ENCODE data around the gene PARP11.
"Not testable (repeated sequence)": the region's sequence is repeated elsewhere in the genome, so short reads cannot be mapped to it uniquely, and the experiment has no call there.

Gene PARP11

DNA sequence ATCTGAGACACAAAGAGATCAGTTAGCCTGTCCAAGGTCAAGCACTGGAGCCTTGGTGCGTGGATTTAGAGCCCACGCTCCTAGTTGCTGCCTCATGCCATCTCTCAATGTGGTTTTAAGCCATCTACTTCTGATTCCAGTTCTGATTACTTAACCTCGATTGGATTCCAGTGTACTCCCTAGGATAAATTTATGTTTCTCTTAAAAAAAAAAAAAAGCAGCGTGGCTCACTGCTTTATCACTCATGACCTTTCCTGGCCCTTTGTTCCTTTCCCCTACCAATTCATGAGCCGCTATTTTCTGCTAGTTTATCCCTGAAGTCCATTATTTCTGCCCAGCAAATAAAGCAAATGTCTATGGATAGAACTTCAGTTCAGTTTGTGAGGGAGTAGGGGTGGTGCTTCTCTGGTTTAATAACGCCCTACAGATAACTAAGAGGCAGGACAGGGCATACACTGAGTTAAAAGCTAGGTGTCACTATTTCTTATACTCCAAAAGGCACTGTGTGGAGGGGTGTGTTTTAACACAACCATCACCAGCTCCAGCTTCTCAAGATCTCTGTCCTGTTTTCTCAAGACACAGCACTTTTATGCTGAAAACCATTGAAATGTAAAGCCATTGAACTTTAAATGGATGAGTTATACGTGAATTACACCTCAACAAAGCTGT lies 9.8 kb upstream of the PARP11 start:
- no peak for DNase-seq (ENCODE audit: low spot score)

DNA sequence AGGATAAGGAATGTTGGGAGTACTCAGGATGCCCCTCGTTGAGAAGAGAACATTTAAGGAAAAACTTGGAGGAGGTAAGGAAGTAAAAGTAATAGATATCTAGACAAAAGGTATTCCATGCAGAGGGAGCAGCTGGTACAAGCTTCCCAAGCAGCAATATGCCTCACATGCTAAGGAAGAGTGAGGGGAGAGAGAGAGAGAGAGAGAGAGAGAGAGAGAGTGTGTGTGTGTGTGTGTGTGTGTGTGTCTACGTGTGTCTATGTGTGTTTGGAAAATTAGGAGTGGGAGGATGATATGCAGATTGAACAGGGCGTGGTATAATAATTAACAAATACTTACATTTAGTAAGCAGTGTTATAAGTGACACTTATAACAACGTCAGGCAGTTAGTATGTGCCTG lies 9.2 kb upstream of the PARP11 start:
- DNase-seq (ENCODE audit: low spot score) = no peak

DNA sequence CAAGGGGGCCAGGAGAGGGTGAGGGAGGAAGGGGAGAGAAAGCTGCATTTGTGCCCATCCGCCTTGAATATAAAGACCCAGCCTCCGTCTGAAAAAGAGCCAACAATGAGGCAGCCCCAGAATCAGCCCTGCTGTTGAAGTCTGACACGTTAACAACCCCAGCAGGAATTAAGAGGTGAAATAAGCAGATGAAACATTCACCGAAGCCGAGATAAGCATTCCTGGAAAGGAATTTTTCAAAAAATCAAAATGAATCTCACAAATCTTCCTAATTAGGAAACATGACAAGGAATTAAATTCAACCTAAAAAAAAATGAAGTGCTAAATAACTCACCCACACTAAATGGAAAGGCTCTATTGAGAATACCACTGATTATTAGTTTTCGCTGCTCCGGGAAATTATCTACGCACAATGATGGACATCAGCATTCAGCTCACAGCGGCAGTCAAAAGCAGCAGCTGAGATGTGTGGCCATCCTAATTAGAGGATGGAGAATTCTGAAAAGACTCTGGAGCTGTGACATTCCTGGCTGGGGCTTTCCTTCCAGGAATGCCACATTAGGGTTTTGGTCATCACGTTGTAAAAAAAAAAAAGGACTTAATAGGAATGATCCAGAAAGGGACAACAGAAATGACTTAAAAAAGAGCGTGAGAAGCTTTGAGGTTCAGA lies 8.2 kb upstream of the PARP11 start:
- DNase-seq (ENCODE audit: low spot score) = no peak

DNA sequence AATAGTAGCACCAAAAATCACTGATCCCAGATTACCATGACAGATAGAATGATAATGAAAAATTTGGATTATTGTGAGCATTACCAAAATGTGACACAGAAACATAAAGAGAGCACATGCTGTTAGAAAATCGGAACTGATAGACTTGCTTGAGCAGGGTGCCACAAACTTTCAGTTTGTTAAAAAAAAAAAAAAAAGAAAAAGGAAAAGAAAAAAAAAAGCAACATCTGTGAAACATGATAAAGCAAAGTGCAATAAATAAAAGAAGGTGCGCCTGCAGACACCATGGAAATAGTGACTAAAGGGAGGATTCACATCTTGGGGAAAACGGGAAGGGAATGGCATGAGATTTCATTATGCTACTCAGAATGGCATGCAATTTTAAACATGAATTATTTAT lies 6.6 kb upstream of the PARP11 start:
- no peak for DNase-seq (ENCODE audit: low spot score)

DNA sequence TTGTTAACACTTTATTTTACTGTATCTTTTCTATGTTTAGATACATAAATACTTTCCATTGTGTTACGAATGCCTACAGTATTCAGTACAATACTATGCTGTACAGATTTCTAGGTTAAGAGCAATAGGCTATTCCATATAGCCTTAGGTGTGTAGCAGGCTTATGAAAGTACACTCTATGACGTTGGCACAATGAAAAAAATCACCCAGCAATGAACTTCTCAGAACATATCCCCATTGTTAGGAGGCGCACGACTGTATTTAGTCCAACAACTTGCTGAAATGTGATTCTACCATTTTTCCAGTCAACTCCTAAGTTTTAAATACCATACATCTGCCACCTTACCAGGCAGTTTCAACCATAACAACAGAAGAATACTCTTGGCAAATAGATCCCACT lies 1.8 kb downstream of the PARP11 start:
- no peak for DNase-seq (ENCODE audit: low spot score)

DNA sequence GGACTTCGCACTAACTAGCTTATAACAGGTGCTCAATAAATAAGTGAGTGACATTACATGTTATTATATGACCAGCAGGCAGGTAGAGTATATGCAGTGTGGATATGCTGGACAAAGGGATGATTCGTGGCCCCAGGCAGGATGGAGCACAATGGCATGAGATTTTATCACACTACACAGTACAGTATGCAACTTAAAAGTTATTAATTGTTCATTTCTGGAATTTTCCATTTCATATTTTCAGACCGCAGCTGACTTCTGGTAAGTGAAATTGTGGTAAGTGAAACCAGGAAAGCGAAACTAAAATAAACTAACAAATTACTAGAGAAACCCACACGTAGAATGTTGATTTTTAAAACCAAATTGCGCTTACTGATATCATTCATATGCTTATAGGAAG lies 3.3 kb downstream of the PARP11 start:
- no peak for DNase-seq (ENCODE audit: low spot score)

DNA sequence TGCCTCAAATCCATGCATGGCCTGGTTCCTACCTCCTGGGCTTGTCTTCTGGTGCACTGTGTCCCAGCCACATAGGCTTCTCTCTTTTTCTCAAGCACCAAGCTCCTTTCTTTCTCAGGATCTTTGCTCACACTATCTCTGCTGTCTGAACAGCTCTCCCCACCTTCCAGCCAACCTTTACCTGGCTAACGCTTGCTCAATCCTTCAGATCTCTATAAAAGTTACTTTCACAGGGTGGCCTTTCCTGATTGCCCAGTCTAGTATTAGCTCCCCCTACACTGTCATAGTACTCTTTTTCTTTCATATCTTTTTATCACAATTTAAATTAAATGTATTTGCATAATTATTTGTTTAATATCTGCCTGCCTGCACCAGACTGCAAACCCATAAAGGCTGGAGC lies 3.8 kb downstream of the PARP11 start:
- DNase-seq (ENCODE audit: low spot score) = no peak

DNA sequence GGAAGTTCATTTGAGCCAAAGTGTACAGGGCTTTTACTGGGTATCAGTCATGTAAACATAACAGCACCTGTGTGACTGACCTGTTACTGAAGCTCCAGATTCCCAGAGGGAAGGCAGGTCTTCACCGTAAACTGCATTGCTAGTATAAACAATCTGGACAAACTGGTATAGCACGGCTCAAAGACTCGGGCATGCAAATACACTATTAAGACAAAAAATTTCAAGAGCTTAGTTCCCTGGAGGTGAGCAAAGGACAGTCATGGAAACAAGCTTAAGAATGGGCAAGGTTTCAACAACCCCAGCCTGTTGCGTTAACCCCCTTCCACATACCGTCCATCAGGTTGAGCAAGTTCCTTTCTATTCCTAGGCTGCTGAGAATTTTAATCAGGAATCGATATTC lies 9.4 kb downstream of the PARP11 start:
- DNase-seq (ENCODE audit: low spot score) = no peak

DNA sequence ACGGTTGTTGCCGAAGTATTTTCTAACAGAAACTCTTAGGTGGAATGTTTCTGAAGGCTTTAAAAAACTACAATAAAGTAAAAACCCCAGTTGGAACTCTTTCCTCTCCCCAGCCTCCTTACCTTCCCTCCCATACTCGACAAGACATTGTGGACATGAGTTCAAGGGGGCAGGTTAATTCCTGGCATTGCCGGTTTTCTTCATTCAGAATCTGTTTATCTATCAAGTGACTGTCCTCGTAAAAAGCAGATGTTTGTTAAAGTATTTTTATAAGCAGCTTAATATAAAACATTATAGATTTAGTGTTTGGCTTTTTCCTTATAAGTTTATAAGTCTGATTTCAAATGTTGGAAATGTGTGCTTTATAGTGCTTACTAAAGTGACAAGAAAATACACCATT lies 30.7 kb downstream of the PARP11 start:
- DNase-seq (ENCODE audit: low spot score) = no peak

DNA sequence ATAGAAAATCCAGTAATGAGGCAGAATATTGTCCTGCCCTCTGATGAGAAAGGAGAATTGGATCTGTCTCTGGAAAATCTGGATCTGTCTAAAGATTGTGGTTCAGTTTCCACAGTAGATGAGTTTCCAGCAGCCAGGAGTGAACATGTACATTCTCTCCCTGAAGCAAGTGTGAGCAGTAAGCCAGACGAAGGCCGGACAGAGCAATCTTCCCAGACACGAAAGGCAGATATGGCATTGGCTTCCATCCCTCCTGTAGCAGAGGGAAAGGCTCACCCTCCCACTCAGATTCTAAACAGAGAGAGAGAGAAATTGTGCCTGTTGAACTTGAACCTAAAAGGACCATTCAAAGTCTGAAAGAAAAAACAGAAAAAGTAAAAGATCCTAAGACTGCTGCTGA lies 31.4 kb downstream of the PARP11 start:
- no peak for DNase-seq (ENCODE audit: low spot score)

DNA sequence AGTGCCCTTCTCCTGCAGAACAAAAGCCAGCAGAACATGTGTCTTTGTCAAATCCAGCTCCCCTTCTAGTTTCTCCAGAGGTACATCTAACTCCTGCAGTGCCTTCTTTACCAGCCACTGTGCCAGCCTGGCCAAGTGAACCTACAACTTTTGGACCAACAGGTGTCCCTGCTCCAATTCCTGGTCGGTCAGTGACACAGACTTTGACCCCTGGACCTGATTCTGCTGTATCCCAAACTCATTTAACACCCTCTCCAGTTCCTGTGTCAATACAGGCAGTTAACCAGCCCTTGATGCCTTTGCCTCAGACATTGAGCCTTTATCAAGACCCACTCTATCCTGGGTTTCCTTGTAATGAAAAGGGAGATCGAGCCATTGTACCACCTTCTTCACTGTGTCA lies 32.4 kb downstream of the PARP11 start:
- not testable (repeated sequence) for DNase-seq (ENCODE audit: low spot score)

DNA sequence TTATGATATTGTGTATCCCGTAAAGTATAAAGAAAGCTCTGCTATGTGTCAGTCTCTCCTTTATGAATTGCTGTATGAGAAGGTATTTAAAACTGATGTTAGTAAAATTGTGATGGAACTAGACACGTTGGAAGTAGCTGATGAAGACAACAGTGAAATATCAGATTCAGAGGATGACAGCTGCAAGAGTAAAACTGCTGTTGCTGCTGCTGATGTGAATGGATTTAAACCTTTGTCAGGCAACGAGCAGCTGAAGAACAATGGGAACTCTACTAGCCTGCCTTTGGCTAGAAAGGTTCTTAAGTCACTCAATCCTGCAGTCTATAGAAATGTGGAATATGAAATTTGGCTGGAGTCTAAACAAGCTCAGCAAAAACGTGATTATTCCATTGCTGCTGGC lies 33.5 kb downstream of the PARP11 start:
- DNase-seq (ENCODE audit: low spot score) = not testable (repeated sequence)

DNA sequence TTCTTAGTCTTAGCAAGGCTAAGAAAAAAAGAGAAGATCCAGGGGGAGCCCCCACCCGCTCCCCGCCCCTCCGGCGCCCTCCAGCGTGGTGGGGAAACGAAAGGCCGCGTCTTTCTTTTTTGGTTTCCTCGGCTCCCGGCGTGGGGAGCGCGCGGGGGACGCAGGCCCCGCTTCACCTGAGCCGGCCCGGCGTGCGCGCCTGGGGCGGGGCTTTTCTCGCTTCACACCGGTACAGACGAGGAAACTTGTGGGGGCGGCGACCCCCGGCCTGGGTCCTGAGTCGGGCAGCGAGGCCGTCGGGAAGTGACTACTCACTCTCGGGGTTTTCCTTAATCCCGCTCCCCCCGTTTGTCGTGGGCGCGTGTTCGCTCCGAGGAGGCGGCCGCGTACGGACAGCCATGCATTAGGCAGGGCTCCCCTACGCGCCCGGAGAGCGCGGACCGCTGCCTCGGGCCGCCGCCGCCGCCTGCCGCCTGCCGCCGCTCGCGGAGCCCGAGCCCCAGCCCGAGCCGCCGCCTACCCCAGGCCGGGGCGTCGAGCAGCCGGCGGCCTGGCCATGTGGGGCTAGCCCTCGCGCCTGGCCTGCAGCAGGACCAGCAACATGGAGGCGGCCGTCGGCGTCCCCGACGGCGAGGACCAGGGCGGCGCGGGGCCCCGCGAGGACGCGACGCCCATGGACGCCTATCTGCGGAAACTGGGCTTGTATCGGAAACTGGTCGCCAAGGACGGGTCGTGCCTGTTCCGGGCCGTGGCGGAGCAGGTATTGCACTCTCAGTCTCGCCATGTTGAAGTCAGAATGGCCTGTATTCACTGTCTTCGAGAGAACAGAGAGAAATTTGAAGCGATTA lies 34.3 kb downstream of the PARP11 start:
- DNase-seq (ENCODE audit: low spot score) = not testable (repeated sequence)

DNA sequence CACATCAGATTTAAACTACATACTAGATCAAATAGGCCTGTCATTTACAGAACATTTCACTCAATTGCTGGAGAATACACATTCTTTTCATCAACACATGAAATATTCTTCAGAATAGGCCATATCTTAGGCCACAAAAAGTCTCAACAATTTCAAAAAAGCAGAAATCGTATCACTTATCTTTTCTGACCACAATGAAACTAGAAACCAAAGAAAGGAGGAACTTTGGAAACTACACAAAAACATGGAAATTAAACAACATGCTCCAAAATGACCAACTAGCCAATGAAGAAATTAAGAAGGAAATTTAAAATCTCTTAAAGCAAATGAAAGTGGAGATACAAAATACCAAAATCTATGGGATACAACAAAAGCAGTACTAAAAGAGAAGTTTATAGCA lies 35.1 kb downstream of the PARP11 start:
- no peak for DNase-seq (ENCODE audit: low spot score)

DNA sequence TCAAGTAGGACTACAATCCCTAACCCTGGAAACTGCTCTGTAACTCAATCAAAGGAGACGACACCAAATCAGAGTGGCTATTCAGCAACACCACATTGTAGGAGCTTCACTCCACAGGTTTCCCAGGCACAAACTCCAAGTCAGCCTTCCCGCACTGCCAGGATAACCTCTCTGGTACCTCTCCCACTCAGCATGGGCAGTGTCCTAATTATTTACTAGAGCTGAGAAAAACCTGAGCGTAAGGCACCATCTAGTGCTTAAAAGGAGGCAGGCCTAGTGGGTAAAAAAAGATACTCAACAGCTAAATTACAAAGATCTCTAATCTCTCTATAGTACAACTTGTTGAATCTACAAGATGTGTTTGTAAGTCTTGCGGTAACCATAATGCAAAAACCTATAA lies 36.1 kb downstream of the PARP11 start:
- no peak for DNase-seq (ENCODE audit: low spot score)

DNA sequence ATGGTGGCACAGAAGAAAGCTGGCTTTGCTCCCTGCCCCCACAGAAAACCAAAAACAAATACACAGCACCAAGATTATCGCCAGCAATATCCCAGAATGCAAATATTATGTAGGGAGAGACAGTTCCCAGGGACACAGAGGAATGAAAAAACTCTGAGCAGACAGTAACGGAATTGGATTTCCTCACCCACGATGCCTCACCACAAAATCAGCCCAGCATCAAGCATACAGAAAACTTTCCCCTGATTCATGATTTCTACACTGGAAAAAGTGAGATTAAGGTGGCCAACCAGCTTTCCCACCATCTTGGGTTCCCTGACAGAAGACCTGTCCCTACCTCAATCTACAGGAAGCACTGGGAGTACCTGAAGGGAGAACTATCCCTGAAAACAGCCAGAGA lies 36.6 kb downstream of the PARP11 start:
- DNase-seq (ENCODE audit: low spot score) = no peak

DNA sequence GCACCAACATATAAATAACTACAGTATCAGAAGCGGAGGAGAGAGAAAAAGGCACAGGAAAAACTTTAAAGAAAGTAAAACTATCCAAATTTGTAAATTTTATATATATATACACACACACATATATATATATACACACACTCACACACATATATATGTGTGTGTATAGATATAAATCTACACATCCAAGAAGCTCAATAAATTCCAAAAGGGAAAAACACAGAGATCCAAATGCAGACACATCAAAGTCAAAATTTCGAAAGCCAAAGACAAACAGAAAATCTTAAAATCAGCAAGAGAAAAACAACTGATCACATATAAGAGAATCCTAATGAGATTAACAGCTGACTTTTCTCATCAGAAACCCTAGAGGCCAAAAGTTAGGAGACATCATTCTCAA lies 37.3 kb downstream of the PARP11 start:
- no peak for DNase-seq (ENCODE audit: low spot score)

DNA sequence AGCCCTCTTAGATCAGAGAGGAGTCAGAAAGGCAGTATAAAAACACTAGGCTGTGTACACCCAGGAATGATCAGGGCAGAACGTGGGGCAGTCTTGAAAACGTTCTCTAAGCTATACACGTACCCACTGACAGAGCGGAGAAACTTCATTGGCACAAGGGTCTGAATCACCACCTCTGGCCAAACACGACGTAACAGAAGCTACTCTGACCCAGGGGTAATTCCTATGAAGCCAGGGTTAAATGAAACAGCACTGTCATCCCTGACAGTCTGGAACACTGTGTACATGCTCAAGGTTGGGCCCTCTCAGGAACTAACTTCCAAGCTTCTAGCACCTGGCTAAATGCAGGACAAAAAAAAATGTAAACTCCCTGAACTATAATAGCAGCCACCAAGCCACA lies 38.4 kb downstream of the PARP11 start:
- no peak for DNase-seq (ENCODE audit: low spot score)

DNA sequence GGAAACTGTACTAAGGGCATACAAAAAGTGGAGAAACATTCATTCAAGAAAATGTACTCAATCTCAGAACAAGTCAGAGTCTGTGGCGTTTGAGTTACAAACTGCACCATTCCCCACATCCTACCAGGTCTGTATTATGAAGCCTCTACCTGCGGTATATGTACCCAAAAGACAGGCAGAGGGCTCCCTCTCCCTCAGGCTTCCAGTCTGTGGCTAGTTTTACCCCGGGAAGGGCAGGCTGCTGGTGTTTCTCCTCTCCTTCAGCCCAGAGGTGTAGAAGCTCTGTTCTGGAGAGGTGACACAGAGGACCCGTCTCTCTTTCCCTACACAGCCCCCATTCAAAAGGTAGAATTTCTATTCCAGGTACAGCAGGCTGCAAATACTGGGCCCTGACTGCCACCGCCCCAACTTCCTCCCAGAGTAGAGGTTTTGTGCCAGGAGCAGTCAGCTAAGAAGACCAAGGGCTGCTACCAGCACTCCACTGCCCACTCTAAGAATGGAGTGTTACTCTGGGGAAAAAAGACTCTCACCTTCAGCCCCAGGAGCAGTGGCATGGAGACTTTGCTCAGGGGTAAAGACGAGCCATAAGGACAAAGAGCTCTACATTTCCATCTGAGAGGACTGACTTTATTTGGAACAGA lies 39.4 kb downstream of the PARP11 start:
- DNase-seq (ENCODE audit: low spot score) = no peak

DNA sequence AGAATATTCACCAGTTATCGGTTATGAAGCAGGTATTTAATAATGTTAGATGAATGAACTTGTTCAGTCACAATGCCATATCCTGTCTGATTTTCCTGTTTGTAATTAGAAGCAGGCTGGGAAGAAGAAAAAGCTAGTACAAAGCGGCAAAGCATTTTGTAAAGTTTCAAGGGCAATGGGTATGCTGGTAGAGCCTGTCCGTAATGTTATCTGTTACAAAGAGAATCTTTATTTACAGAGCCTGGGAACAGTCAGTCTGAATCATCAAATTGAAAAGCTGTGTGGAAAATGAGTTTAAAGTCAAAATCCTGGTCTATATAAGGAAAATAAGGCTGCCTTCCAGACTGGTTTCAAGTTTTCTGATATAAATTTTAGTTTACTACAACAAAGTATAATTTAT lies 40.5 kb downstream of the PARP11 start:
- no peak for DNase-seq (ENCODE audit: low spot score)

DNA sequence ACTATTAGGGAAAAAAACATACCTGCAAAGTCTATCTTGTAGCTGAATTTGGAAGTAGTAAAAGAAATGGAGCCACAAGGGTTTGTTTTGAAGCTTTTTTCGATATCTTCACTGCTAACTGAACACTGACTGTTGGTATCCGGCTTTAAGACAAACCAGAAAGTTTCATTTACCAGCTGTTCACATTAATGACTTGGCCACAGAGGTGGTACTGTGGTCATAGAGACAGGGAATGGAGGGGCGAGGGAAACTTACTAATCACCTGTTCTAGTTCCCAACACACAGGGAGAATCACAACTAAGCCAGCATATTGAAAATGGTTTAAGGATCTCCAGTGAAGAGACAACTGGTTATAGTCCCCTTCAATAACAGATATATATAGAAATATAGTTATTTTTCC lies 44.3 kb downstream of the PARP11 start:
- no peak for DNase-seq (ENCODE audit: low spot score)

DNA sequence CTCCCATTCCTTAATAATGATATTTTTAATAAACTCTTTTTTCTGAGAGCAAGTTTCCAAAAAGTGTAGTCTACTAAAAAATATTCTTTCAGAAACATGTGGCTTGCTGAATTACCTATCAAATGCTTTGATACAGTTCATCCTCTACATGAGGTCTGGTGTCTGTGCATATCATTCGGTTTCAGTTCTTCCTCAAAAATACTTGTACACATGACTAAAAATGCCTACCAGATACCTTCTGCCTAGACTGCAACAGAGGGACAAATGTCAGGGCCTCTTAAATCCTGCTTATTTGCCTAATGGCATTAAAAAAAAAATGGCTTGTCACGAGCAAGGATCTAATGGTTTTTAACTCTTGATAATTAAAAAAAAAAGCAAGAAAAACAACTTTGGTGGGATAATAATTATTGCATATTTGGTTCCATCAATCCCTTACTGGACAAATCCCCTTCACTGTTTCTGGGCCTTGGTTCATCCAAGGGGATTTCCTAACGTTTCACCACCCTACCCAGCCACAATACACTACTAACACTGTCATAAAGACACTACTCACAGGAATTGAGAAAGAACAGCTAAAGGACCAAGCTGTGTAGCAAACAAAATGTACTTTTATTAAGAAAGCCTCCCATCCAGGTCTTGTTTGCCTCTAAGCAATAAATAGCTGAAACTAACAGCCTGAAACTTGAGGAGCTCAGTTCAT lies 45.7 kb downstream of the PARP11 start:
- no peak for DNase-seq (ENCODE audit: low spot score)
